ENCODE data around the gene PTX4.
"Not testable (repeated sequence)": the region's sequence is repeated elsewhere in the genome, so short reads cannot be mapped to it uniquely, and the experiment has no call there.

Gene PTX4

DNA sequence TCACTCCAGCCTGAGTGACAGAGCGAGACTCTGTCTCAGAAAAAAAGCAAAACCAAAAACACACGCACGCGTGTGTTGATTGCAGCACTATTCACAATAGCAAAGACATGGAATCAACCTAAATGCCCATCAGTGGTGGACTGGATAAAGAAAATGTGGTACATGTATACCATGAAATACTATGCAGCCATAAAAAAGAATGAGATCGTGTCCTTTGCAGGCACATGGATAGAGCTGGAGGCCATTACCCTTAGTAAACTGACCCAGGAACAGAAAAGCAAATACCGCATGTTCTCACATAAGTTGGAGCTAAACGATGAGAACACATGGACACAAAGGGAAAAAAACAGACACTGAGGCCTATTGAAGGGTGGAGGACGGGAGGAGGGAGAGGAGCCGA, 9.8 kb downstream of the PTX4 start:
- not testable (repeated sequence) for DNase-seq

GRCh38 chr16:1477033-1477432, 11.7 kb downstream of the PTX4 start:
- DNase-seq: no peak

DNA sequence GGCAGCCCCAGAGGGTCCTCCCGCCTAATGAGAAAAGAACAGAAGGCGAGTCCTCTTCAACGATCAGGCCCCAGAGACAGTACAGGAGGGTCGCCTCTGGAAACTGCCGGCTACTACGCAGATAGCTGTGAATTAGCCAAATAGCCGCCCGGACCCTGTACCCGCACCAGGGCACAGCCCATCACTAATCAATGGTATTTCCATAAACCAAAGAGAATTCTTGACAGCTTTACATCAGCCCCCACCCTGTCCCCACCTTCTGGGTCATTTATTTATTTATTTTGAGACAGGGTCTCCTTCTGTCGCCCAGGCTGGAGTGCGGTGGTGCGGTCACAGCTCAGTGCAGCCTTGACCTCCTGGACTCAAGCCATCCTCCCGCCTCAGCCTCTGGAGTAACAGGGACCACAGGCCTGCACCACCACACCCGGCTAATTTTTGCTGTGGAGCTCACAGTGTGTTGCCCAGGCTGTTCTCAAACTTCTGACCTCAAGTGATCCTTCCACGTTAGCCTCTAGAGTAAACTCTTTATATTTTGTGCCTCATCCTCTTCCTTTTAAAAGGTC, 13.1 kb downstream of the PTX4 start:
- DNase-seq: no peak

GRCh38 chr16:1474796-1475551, 13.8 kb downstream of the PTX4 start, which contains the start of gene CLCN7:
TSS of gene CLCN7 (minus strand) at chr16:1475028. CDS start at chr16:1474974, 54 bp downstream.
- peak; percentile 83 for DNase-seq

DNA sequence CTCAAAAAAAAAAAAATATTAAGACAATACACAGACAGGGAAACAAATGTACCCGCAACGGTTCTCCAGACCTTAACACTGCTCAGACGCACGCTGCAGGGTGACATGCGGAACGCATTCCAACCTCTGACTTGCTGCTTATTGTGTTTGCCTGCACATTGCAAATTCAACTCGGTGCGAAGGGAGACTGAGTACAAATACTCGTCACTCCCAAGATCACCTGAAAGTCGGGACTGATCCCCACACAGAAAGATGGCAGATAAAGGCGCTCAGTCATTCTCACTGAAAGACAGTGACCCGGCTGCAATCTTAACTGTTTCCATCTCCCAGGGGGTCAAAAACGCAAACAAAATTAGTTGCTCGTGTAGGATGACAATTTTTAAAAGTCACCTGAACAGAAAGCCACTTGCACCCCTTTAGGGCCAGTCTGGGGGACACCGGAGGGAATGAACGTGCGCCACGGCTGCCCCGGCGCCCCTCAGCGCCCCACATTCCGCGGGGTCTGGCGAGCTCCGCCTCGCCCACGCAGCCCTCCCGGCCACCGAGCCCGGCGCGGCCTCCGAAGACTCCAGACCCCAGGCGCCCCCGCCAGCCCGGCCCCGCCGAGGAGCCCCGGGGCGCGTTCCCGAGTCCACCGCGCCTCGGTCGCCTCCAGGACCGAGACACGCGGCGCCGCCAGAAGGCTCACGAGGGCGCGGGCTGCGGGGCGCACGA, 14.5 kb downstream of the PTX4 start:
- DNase-seq: no peak

- no peak for DNase-seq
Measured at GRCh38 chr16:1472974-1473373, 15.8 kb downstream of the PTX4 start.

- DNase-seq: no peak
Measured at GRCh38 chr16:1471569-1472194, 17.1 kb downstream of the PTX4 start.

- no peak for DNase-seq
Measured at GRCh38 chr16:1470481-1471251, 18.1 kb downstream of the PTX4 start.

DNA sequence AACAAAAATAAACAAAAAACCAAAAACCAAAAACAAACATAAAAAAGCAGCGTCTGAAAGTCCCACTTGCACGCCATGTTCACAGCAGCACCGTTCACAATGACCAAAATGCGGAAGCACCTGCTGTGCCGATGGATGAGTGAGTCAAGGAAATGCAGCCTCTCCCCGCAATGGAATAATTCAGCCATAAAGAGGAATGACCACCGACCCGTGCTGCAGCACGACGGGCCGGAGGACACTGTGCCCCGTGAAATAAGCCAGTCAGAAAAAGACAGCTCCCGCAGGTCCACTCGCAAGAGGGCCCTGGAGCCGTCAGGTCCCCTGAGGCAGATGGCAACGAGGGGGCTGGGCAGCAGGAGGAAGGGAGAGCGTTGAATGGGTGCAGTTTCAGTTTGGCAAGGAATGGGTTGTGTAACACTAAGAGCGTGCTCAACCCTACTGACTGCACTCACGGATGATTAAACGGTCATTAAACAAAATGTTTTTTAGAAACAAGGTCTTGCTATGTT, 19.0 kb downstream of the PTX4 start:
- no peak for DNase-seq

DNA sequence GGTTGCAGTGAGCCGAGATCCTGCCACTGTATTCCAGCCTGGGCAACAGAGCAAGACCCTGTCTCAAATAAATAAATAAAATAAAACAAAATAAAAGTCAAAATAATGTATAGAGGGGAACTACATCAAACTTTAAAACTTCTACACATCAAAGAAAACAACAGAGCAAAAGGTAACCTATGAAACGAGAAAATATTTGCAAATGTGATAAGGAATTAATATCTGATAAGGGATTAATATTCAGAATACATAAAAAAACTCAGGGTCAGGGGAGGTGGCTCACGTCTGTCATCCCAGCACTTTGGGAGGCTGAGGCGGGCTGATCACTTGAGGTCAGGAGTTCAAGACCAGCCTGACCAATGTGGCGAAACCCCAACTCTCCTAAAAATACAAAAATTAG, 19.6 kb downstream of the PTX4 start:
- DNase-seq: not testable (repeated sequence)

- no peak for DNase-seq
Measured at GRCh38 chr16:1468426-1468810, 20.3 kb downstream of the PTX4 start.

DNA sequence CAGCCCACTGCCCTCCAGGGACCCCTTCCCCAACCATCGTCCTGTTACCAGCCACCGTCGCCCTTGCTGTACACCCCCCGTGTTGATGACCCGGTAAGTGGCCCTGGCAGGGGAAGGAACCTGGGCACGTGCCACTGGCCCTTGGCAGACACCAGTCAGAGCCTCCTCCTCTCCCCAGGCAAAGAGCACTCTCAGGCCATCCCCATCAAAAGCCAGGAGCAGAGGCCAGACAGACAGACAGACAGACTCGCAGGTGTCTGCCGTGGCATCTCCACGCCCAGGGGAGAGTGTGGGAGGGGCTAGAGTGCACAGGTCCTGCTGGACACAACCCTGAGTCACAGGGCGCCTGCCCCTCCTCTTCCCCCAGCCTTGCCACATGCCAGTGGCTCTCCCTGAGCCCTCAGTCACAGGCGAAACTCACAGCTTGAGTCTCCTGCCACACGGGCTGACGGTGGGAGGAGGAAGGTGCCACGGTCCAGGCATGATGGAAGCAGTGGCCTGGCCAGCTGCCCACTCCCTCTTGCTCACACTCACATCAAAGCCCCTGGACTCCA, 21.7 kb downstream of the PTX4 start:
- no peak for DNase-seq

DNA sequence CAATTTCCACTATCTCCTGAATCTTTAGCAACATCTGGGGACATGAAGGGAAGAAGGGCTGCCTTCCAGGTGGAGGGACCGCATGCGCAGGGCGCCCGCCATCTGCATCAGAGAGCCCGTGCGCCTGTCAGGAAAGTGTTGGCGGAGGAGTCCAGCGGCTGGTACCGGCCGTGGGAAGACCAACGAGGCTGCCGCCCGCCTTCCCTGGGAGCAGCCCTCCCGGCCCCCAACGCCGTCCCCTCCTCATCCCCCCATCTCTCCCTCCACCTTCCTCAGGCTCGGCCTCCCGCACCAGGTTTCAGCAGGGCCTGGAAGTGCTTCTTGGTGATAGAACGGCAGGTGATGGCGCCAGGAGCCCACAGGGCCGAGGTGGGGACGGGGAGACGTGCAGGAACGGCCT, 22.7 kb downstream of the PTX4 start:
- no peak for DNase-seq

DNA sequence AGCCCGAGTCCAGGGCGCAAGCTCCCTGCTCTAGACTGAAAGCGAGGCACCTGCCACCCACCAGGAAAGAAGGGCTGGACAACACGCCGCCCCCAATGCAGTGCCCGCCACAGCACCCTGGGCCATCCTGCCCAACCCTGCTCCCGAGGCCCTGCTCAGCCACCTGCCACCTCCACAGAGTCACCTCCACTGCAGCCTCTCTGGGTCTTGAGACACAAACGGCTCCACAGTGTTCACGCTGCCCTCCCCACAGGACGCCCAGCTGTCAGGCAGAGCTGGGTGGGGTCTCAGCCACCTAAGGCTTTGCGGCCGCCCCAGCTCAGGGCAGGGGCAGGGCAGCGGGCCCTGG, 23.2 kb downstream of the PTX4 start:
- DNase-seq: no peak

DNA sequence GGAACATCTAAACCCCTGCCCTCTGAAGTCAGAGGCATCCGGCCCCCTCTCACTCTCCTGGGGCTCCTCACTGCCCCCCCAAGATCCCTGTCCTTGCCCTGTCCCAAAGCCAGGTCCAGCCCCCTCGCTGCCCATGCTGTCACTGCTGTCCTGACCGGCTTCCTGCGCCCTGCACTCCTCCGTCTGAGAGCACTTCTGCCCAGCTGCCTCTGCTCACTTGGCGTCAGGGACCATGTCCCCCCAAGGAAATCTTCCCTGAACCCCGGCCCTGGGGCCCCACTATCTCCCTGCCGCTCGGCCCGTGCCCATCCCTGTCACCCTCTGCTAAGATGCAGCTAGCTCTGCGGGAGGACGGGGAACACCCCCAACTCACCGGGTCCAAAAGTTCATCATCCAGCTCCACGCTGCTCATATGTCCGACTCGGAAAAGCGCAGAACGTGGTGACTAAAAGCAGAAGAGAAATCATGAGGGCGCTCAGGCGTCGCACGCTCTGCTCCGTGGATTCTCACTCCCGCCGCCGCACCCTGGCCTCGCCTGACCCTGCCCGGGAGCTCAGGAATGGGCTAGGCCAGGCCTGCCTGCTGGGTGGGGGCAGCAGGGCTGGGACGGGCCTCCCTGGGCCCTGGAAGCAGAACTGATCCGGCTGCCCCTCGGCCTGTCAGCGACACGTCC, 23.7 kb downstream of the PTX4 start:
- DNase-seq: no peak

GRCh38 chr16:1464196-1464893, 24.4 kb downstream of the PTX4 start:
- DNase-seq: no peak

- no peak for DNase-seq
Measured at GRCh38 chr16:1461146-1461545, 27.6 kb downstream of the PTX4 start.

DNA sequence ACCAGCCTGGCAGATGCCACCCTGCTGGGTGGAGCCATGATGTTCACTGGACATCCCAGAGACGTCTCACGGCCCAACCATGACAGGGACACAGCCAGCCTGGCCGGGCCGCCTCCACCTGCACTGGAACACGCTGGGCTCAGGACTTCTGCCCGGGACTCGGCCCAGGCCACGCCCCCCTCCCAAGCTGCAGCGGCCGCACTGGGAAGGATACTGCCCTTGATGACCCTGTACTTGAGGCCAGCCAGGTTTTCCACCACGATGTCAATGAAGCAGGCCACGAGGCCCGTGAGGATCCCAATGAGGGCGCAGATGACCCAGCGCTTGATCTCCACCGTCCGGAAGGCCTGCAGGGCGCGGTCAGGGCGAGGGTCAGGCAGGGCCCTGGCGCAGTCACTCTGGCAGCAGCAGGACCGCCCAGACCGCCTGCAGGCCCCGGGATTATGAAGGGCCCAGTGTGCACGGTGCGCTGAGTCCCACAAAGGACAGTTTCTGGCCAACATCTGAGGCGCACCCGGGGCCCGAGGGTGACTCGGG, 28.1 kb downstream of the PTX4 start:
- DNase-seq: no peak

GRCh38 chr16:1459967-1460366, 28.8 kb downstream of the PTX4 start:
- DNase-seq: no peak

- DNase-seq: no peak
Measured at GRCh38 chr16:1458977-1459341, 29.8 kb downstream of the PTX4 start.
